Neural cell (in vitro differentiated cells): Measurements from ENCODE around the gene CNOT11. TPM values are rescaled to one million over a fixed set of nuclear protein-coding genes. Genes with fewer than 3 reads are reported as not detected.

Experiments used
- H2AFZ ChIP-seq: fragments of 200-600, 300-800 bp; sonication (generic), shearing (Covaris generic); 2 replicates; pipeline ENCODE4 v1.6.0; 2014; ENCODE audit warnings: low read depth, mild to moderate bottlenecking, antibody characterized with exemption, low read length, moderate library complexity
- H3F3A ChIP-seq: fragments of 200-600 bp; shearing (Covaris generic); 2 replicates; pipeline ENCODE4 v1.6.1; 2016; ENCODE audit warnings: mild to moderate bottlenecking, moderate library complexity, mixed read lengths, antibody characterized with exemption, low read length; ENCODE audit not compliant: insufficient read depth, poor library complexity, severe bottlenecking
- H3K27ac ChIP-seq: fragments of 200-600, 300-800 bp; sonication (generic), shearing (Covaris generic); 2 replicates; pipeline ENCODE4 v1.5.1; 2014; ENCODE audit warnings: mild to moderate bottlenecking, low read length, moderate library complexity
- H3K27me3 ChIP-seq: fragments of 300-800, 200-600 bp; sonication (generic), shearing (Covaris generic); 2 replicates; pipeline ENCODE4 v1.6.0; 2014; ENCODE audit warnings: mild to moderate bottlenecking, low read depth, low read length, moderate library complexity; ENCODE audit not compliant: insufficient read depth
- H3K36me3 ChIP-seq: fragments of 300-800, 200-600 bp; sonication (generic), shearing (Covaris generic); 2 replicates; pipeline ENCODE4 v1.5.1; 2014; ENCODE audit warnings: mild to moderate bottlenecking, antibody characterized with exemption, low read length, moderate library complexity; ENCODE audit not compliant: insufficient read depth
- H3K4me2 ChIP-seq: fragments of 300-800, 200-600 bp; sonication (generic), shearing (Covaris generic); 2 replicates; pipeline ENCODE4 v1.6.0; 2014; ENCODE audit warnings: mild to moderate bottlenecking, low read length
- H3K4me3 ChIP-seq: fragments of 300-800, 200-600 bp; sonication (generic), shearing (Covaris generic); 2 replicates; pipeline ENCODE4 v1.5.1; 2014; ENCODE audit warnings: mild to moderate bottlenecking, low read length, moderate library complexity
- H3K79me2 ChIP-seq: fragments of 200-600 bp; shearing (Covaris generic); replicated peaks from 2 replicates; pipeline ENCODE4 v1.6.0; 2014; ENCODE audit warnings: mild to moderate bottlenecking, low read length, moderate library complexity; ENCODE audit not compliant: insufficient read depth
- H3K9ac ChIP-seq: fragments of 300-800, 200-600 bp; sonication (generic), shearing (Covaris generic); 2 replicates; pipeline ENCODE4 v1.6.1; 2016; ENCODE audit warnings: mild to moderate bottlenecking, low read length, mixed read lengths
- H3K9me2 ChIP-seq: fragments of 200-600 bp; shearing (Covaris generic); 2 replicates; pipeline ENCODE4 v1.6.1; 2016; ENCODE audit warnings: mild to moderate bottlenecking, low read length, mixed read lengths; ENCODE audit not compliant: insufficient read depth
- H3K9me3 ChIP-seq: fragments of 200-600, 300-800 bp; sonication (generic), shearing (Covaris generic); 2 replicates; pipeline ENCODE4 v1.6.1; 2016; ENCODE audit warnings: mild to moderate bottlenecking, mixed run types, low read length, moderate library complexity, mixed read lengths
- H4K20me1 ChIP-seq: fragments of 200-600 bp; shearing (Covaris generic); 2 replicates; pipeline ENCODE4 v1.6.1; 2016; ENCODE audit warnings: mild to moderate bottlenecking, mixed run types; ENCODE audit not compliant: insufficient read depth
- CTCF ChIP-seq: fragments of 450-650 bp; IDR thresholded peaks from 2 replicates; pipeline ENCODE4 v1.5.1; 2014; ENCODE audit warnings: antibody characterized with exemption, mild to moderate bottlenecking, moderate library complexity; ENCODE audit not compliant: poor library complexity, severe bottlenecking
- EP300 ChIP-seq: fragments of 450-650 bp; conservative IDR thresholded peaks from 2 replicates; pipeline ENCODE4 v1.6.1; 2014; ENCODE audit warnings: antibody characterized with exemption, mild to moderate bottlenecking, moderate library complexity; ENCODE audit not compliant: poor library complexity, severe bottlenecking
- EZH2 ChIP-seq: fragments of 200-600, 300-800 bp; shearing (Covaris generic), sonication (generic); IDR thresholded peaks from 2 replicates; pipeline ENCODE4 v1.6.1; 2014; ENCODE audit warnings: antibody characterized with exemption, low read length, borderline replicate concordance, mild to moderate bottlenecking; ENCODE audit not compliant: insufficient read depth, poor library complexity, severe bottlenecking
- MXI1 ChIP-seq: fragments of 450-650 bp; conservative IDR thresholded peaks from 2 replicates; pipeline ENCODE4 v1.6.1; 2014; ENCODE audit warnings: antibody characterized with exemption, mild to moderate bottlenecking; ENCODE audit not compliant: poor library complexity, severe bottlenecking
- POLR2AphosphoS5 ChIP-seq: IDR thresholded peaks from 2 replicates; pipeline ENCODE4 v1.6.1; 2012
- RAD21 ChIP-seq: fragments of 450-650 bp; conservative IDR thresholded peaks from 2 replicates; pipeline ENCODE4 v1.6.1; 2014; ENCODE audit warnings: antibody characterized with exemption, mild to moderate bottlenecking, moderate library complexity
- SMC3 ChIP-seq: fragments of 450-650 bp; conservative IDR thresholded peaks from 2 replicates; pipeline ENCODE4 v1.6.1; 2014; ENCODE audit warnings: antibody characterized with exemption, mild to moderate bottlenecking, moderate library complexity; ENCODE audit not compliant: poor library complexity
- TAF1 ChIP-seq: IDR thresholded peaks from 2 replicates; pipeline ENCODE4 v1.6.1; 2012; ENCODE audit warnings: low read depth
- polyA plus RNA-seq: library from polyadenylated mRNA; depleted of rRNA; stranded (reverse); fragments of >200 nt; gene quantifications from 2 replicates; pipeline ENCODE4 v1.2.3, GENCODE V29; 2014
- TF ChIP-seq, protein P1 (sequence below): IDR thresholded peaks from 2 replicates; pipeline ENCODE4 v1.6.1; 2012; ENCODE audit warnings: borderline replicate concordance

Gene CNOT11
- polyA plus RNA-seq, 1 donor from 2014 or later: 35.2 TPM

GRCh38 chr2:101287303-101287702 is 34.6 kb downstream of the CNOT11 start:
- H2AFZ ChIP-seq: no peak overlapping the region
- H4K20me1 ChIP-seq: no peaks in the 10 kb centered on the region
- no peaks in the 10 kb centered on the region for H3K27me3 ChIP-seq
- no peaks in the 10 kb centered on the region for H3K9me3 ChIP-seq
- H3K9ac ChIP-seq: no peak overlapping the region
- no peaks in the 10 kb centered on the region for H3K79me2 ChIP-seq
- TF ChIP-seq CTCF (no peak), MXI1 (no peak), POLR2AphosphoS5 (no peak), RAD21 (no peak), EP300 (no peak), EZH2 (no peak), TAF1 (no peak), SMC3 (no peak)
- TF ChIP-seq, protein P1, sequence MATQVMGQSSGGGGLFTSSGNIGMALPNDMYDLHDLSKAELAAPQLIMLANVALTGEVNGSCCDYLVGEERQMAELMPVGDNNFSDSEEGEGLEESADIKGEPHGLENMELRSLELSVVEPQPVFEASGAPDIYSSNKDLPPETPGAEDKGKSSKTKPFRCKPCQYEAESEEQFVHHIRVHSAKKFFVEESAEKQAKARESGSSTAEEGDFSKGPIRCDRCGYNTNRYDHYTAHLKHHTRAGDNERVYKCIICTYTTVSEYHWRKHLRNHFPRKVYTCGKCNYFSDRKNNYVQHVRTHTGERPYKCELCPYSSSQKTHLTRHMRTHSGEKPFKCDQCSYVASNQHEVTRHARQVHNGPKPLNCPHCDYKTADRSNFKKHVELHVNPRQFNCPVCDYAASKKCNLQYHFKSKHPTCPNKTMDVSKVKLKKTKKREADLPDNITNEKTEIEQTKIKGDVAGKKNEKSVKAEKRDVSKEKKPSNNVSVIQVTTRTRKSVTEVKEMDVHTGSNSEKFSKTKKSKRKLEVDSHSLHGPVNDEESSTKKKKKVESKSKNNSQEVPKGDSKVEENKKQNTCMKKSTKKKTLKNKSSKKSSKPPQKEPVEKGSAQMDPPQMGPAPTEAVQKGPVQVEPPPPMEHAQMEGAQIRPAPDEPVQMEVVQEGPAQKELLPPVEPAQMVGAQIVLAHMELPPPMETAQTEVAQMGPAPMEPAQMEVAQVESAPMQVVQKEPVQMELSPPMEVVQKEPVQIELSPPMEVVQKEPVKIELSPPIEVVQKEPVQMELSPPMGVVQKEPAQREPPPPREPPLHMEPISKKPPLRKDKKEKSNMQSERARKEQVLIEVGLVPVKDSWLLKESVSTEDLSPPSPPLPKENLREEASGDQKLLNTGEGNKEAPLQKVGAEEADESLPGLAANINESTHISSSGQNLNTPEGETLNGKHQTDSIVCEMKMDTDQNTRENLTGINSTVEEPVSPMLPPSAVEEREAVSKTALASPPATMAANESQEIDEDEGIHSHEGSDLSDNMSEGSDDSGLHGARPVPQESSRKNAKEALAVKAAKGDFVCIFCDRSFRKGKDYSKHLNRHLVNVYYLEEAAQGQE: no peak
- no peak overlapping the region for H3K4me2 ChIP-seq
- no peaks in the 10 kb centered on the region for H3K36me3 ChIP-seq
- H3K27ac ChIP-seq: no peak overlapping the region
- no peaks in the 10 kb centered on the region for H3K9me2 ChIP-seq
- H3F3A ChIP-seq: no peaks in the 10 kb centered on the region
- no peak overlapping the region for H3K4me3 ChIP-seq

DNA sequence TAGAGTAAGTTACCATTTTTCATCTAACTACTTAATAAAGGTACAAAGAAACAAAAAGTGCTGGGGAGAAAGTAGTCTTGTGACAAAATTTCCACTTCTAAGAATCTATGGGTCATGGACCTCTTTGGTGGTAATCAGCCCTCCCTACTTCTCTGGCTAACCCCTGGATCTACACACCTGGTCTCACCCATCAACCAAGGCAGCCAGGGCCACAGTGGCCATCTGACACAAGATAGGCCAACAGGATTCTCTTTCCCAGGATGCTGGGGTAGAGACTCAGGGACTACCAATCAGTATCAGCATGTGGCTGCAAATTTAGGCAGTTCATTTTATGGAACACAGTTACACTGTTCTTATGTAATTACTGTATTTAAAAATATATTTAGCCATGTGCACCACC is 38.0 kb downstream of the CNOT11 start:
- H2AFZ ChIP-seq: no peak overlapping the region
- H4K20me1 ChIP-seq: no peaks in the 10 kb centered on the region
- no peaks in the 10 kb centered on the region for H3K79me2 ChIP-seq
- H3K9ac ChIP-seq: no peak overlapping the region
- no peak overlapping the region for H3K4me3 ChIP-seq
- H3K4me2 ChIP-seq: no peak overlapping the region
- H3K27ac ChIP-seq: no peak overlapping the region
- H3K27me3 ChIP-seq: no peaks in the 10 kb centered on the region
- H3F3A ChIP-seq: no peaks in the 10 kb centered on the region
- no peaks in the 10 kb centered on the region for H3K9me2 ChIP-seq
- TF ChIP-seq SMC3: no peak
- no peak for TF ChIP-seq EZH2
- TF ChIP-seq TAF1: no peak
- no peak for TF ChIP-seq EP300
- TF ChIP-seq RAD21: no peak
- TF ChIP-seq, protein P1: no peak
- TF ChIP-seq POLR2AphosphoS5: no peak
- no peak for TF ChIP-seq MXI1
- no peak for TF ChIP-seq CTCF
- H3K36me3 ChIP-seq: no peaks in the 10 kb centered on the region
- H3K9me3 ChIP-seq: no peaks in the 10 kb centered on the region
